HG03108 (cell line): Measurements from ENCODE around the gene KATNB1.
"Not testable (repeated sequence)": the region's sequence is repeated elsewhere in the genome, so short reads cannot be mapped to it uniquely, and the experiment has no call there.

Experiments
- ATAC-seq: cut with Tn5 transposase; IDR thresholded peaks from one replicate; pipeline ENCODE4 v1.9.1; 2021; ENCODE audit warnings: moderate library complexity; ENCODE audit not compliant: unreplicated experiment

KATNB1 gene

GRCh38 chr16:57700781-57701551, 34.6 kb upstream of the KATNB1 start:
- ATAC-seq = no peak

GRCh38 chr16:57701759-57702371, 33.7 kb upstream of the KATNB1 start:
- no peak for ATAC-seq

GRCh38 chr16:57703416-57704010, 32.1 kb upstream of the KATNB1 start:
- no peak for ATAC-seq

- ATAC-seq = no peak
Measured at GRCh38 chr16:57704011-57704904, 31.3 kb upstream of the KATNB1 start.

- ATAC-seq = no peak
Measured at GRCh38 chr16:57704905-57705852, 30.4 kb upstream of the KATNB1 start.

GRCh38 chr16:57706717-57707116, 28.9 kb upstream of the KATNB1 start:
- no peak for ATAC-seq

- no peak for ATAC-seq
Measured at GRCh38 chr16:57707331-57707730, 28.2 kb upstream of the KATNB1 start.

- no peak for ATAC-seq
Measured at GRCh38 chr16:57708168-57708567, 27.4 kb upstream of the KATNB1 start.

- ATAC-seq = no peak
Measured at GRCh38 chr16:57709663-57710062, 25.9 kb upstream of the KATNB1 start.

- no peak for ATAC-seq
Measured at GRCh38 chr16:57711346-57711745, 24.2 kb upstream of the KATNB1 start.

GRCh38 chr16:57711993-57712392, 23.6 kb upstream of the KATNB1 start:
- no peak for ATAC-seq

GRCh38 chr16:57712569-57712968, 23.0 kb upstream of the KATNB1 start:
- ATAC-seq = not testable (repeated sequence)

- no peak for ATAC-seq
Measured at GRCh38 chr16:57713596-57713995, 22.0 kb upstream of the KATNB1 start.

GRCh38 chr16:57714047-57714446, 21.5 kb upstream of the KATNB1 start:
- no peak for ATAC-seq

- no peak for ATAC-seq
Measured at GRCh38 chr16:57720142-57720575, 15.4 kb upstream of the KATNB1 start.

- ATAC-seq = no peak
Measured at GRCh38 chr16:57721356-57722209, 14.0 kb upstream of the KATNB1 start.

GRCh38 chr16:57722210-57722499, 13.4 kb upstream of the KATNB1 start:
- no peak for ATAC-seq

- ATAC-seq = no peak
Measured at GRCh38 chr16:57722651-57723050, 12.9 kb upstream of the KATNB1 start.

GRCh38 chr16:57723170-57723569, 12.4 kb upstream of the KATNB1 start:
- no peak for ATAC-seq
